HG02763 (cell line): ENCODE results near the gene POLR1C.
A peak's percentile ranks its signal among the peaks of the same experiment; 100 is the strongest.
"Not testable (repeated sequence)": the region's sequence is repeated elsewhere in the genome, so short reads cannot be mapped to it uniquely, and the experiment has no call there.

Experiments used
- ATAC-seq: cut with Tn5 transposase; IDR thresholded peaks from one replicate; pipeline ENCODE4 v1.9.1; 2021; ENCODE audit warnings: mild to moderate bottlenecking, moderate library complexity; ENCODE audit not compliant: unreplicated experiment

The POLR1C gene, protein sequence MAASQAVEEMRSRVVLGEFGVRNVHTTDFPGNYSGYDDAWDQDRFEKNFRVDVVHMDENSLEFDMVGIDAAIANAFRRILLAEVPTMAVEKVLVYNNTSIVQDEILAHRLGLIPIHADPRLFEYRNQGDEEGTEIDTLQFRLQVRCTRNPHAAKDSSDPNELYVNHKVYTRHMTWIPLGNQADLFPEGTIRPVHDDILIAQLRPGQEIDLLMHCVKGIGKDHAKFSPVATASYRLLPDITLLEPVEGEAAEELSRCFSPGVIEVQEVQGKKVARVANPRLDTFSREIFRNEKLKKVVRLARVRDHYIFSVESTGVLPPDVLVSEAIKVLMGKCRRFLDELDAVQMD

DNA sequence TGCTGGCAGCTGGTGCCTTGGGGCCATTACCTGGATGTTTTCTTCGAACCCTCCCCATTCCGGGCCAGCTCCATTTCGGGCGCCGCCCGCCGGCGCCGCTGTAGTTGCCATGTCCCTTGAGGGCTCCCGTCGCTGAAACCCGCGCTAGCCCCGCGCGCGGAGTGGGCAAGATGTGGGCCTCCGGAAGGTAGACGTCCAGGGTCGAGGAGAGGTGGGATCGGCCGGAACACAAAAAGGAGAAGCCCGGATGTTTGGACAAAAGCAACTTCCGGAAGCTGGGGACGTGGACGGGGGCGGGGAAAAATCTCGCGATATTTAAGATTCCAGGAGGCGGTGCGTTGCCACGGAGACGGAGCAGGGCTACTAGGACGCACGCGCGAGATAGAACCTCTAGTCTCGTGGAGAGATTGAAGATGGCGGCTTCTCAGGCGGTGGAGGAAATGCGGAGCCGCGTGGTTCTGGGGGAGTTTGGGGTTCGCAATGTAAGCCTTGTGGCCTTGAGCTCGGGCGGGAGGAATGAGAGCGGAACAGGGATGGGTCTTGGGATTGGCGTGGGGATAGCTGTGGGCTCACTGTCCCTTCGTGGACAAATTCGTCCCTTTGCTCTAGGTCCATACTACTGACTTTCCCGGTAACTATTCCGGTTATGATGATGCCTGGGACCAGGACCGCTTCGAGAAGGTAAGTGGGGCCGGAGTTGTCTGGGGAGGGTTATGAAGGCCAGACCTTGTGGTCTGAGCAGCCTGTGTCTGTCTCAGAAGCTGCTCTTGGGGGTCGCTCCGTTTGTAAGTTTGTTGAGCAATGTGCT lies at the start of gene POLR1C, which contains the start of gene YIPF3:
POLR1C (plus strand) TSS at position 393 of the 808 bp plus-strand sequence; CDS start at position 414, 21 bp downstream.
YIPF3 (minus strand) TSS at position 230 of the 808 bp plus-strand sequence; CDS start at position 111, 119 bp downstream.
- peak; percentile 92 for ATAC-seq

DNA sequence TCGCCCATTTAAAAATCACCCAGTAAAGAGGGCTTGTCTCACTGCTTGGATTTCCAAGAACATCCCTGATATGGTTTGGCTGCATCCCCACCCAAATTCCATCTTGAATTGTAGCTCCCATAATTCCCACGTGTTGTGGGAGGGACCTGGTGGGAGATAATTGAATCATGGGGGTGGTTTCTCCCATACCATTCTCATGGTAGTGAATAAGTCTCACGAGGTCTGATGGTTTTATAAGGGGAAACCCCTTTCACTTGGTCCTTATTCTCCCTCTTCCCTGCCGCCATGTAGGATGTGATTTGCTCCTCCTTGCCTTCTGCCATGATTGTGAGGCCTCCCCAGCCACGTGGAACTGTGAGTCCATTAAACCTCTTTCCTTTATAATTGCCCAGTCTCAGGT lies 49.6 kb upstream of the POLR1C start:
- not testable (repeated sequence) for ATAC-seq

DNA sequence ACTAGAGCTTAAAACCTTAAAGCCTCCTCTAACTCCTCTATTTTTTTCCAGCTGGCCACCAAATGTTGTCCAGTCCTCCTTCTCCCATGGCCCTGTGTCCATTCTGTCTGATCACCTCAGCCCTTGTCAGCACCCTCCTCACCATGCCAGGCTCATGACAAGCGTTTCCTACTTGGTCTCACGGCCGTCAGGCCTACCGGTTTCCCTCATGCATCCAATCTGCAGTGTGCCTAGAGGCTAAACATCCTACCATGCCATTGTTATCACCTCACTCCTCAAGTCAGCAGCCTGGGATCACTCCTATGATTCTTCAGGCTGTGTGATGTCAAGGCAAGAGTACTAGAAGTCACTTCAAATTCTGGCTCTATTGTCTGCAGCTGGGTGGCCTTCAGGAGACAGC lies 49.1 kb upstream of the POLR1C start:
- ATAC-seq, result no peak

- no peak for ATAC-seq
Measured at GRCh38 chr6:43468240-43468639, 48.6 kb upstream of the POLR1C start.

DNA sequence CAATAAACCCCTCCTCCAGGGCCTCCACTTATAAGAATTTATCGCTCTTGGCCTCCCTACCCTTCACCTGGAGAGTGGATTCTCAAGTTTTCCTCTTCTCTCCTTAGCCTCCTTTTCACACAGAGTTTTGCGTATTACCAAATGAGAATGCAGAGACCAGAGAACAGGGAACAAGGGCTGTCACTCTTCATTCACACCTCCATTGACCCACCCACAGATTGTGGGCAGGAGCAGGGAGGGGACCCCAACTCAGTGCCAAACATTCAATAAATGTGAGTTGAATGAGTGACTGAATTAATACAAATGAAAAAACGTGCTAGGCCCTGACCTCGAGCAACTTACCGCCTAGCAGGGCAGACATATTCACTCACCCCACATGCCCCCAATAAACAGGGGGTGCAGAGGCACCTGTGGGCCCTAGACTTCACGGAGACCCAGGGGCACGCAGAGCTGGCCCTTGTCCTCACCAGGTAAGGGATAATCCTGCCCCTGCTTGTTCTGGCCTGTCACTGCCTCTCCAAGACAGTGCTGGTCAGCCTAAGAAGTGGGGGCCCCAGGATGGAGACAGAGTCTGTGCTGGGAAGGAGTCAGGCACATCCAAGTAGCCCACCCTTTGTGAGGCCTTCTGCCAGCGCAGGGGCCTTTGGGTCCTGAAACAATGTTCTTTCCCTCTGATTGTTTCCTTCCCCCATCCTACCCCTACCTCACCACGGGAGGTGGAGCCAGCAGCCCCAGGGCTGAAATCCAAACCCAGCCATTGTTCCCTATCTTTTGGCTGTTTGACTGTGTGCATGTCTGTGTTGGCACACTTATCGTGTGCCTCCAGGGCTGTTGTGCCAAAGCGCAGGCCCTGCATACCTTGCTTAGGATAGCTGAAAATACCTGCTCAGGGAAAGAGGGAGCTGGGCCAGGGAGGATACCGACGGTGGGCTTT lies 47.9 kb upstream of the POLR1C start:
- no peak for ATAC-seq

GRCh38 chr6:43469947-43470346 lies 46.9 kb upstream of the POLR1C start:
- ATAC-seq, result no peak

DNA sequence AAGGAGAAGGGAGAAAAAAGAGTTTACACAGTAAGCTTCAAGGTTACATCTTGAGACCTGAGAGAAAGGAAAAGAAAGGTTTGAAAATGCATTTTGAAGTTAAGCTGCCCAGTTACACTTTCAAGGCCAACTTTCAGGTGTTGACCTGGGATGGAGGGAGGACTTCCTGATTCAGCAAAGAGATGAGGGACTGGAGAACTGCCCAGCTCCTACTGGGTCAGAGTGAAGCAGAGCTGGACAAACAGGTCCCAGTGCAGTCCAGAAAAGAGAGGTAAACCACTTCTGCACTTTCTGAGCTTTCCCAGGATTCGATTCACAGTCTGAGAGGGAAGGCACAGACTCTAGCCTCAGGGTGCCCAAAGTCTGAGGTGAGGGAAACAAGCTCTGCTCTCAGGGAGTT lies 45.5 kb upstream of the POLR1C start:
- no peak for ATAC-seq

DNA sequence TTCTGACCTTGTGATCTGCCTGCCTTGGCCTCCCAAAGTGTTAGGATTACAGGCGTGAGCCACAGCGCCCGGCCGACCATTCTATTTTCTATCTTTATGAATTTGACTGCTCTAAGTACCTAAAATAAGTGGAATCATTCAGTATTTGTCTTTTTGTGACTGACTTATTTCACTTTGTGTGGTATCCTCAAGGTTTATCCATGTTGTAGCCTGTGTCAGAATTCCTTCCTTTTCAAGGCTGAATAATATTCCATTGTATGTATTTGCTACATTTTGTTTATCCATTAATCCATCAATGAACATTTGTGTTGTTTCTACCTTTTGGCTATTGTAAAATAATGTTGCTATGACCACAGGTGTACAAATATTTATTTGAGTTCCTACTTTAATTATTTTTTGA lies 44.4 kb upstream of the POLR1C start:
- no peak for ATAC-seq

DNA sequence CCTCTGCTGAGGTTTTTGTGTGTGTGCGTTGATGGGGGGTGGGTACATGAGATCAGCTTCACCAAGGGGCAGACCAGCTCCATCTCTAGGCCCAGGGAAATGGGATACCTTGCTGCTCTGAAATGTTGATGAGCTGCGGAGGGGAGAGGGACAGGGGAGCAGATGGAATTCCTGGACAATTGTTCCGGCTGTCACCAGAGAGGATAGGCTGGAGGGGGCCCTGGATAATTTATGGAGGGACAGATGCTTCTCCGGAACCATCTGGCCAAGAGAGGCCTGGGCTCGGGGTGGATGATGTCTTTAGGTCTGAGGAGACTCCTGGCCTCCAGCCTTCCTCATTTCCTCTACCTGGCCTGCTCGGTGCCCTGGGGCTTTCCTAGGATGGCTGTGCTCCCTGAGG lies 41.4 kb upstream of the POLR1C start:
- ATAC-seq, result no peak

DNA sequence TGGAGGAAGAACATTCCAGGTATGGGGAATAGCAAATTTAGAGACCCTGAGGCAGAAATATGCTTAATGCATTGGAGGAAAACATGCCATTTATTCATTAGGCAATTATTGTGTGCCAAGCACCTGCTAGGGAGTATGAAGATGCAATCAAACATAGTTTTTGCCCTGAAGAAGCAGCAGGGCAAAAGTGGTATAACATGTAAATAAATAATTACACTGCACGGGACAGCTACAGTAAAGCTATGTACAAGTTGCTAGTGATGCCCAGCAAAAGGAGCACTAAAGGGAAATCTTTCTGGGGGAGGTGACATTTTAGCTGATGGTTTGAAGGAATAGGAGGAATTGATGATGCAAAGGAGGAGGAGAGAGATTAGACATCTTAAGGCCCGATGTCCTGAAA lies 40.1 kb upstream of the POLR1C start:
- no peak for ATAC-seq

GRCh38 chr6:43477235-43478007 lies 39.5 kb upstream of the POLR1C start, which contains the start of gene TJAP1:
Gene TJAP1 (plus strand): TSS chr6:43477570. CDS start chr6:43499002, 21,432 bp downstream.
- peak; percentile 97 for ATAC-seq

GRCh38 chr6:43478008-43478372 lies 38.9 kb upstream of the POLR1C start:
- ATAC-seq, result no peak

DNA sequence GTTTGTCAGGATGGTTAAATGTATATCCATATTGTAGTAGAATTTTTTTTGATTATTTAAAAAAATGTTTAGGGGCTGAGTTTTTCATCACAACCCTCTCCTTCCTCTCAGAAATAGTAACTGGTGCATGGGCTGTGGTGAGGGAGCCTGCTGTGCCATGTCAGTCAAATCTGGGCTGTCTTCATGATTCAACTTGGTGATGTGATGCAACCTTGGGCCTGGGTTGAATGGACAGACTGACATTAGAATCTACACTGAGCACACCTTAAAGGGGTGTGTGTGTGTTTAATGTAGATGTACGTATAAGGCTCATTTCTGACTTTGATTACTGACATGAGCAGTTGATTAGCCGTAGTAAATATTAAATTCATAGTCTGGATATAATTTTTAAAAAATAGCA lies 35.8 kb upstream of the POLR1C start:
- no peak for ATAC-seq

GRCh38 chr6:43481591-43482236 lies 35.2 kb upstream of the POLR1C start:
- ATAC-seq, result no peak

GRCh38 chr6:43488667-43489276 lies 28.1 kb upstream of the POLR1C start:
- no peak for ATAC-seq

DNA sequence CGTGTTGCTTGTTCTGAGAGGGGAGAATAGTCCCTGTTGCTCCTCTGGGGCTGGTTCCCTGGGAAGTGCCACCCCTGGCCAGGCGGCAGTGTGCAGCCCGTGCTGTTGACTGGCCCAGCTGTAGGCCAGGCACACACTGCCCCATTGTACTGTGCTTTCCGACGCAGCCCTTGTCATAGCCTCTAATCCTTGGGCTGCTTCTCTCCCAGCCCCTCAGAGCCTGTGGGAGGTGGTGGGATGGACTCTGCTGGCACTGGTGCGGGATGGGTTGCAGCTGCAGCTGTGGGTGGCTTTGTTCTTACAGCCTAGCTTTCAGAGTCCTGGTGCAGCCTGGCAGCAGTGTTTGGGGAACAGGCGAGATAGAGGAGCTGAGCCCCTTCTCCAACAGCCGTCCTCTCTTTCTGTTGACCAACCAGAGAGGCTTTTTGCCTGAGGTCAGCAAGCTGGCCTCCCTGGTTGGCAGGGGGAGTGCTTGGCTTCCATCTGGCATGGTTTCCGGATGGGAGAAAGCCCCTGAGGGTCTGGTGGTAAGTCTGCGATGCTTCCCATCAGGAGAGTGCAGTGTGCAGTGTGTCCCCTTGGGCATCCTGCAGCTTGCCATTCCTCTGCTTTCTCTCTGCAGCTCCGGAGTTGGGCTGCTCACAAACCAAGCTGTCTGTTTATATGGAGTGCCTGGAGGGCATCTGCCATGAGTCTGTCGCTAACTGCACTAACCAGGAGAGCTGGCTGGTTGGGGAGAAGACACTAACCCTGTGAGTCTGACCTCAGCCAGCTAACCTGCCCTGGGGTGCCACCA lies 27.4 kb upstream of the POLR1C start:
- no peak for ATAC-seq

DNA sequence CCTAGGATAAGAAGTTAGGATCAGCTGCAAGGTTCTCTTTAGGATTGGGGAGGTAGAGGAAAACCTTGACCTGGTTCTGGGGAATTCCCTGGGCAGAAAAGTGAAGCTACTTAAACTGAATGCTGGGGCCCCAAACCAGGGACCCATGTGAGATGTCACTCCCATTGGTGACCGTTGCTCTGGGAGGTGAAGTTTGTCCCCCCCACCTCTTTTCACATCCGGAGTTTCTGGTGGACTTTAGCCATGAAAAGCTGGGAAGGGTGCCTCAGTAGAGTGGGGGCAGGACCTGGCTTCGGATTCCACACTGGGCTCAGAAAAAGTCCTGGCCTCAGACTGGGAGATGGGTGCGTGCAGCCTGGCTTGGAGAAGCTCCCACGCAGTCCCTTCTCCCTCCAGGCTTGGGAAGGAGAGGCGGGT lies 26.4 kb upstream of the POLR1C start:
- no peak for ATAC-seq
